NCI-H1436 (cell line): ENCODE measurements around the gene TPRG1L.
"Not testable (repeated sequence)": the region's sequence is repeated elsewhere in the genome, so short reads cannot be mapped to it uniquely, and the experiment has no call there.

Experiments
- DNase-seq: peaks from one replicate; lab custom pipeline; 2025; lab: John Stamatoyannopoulos, UW

TPRG1L gene

DNA sequence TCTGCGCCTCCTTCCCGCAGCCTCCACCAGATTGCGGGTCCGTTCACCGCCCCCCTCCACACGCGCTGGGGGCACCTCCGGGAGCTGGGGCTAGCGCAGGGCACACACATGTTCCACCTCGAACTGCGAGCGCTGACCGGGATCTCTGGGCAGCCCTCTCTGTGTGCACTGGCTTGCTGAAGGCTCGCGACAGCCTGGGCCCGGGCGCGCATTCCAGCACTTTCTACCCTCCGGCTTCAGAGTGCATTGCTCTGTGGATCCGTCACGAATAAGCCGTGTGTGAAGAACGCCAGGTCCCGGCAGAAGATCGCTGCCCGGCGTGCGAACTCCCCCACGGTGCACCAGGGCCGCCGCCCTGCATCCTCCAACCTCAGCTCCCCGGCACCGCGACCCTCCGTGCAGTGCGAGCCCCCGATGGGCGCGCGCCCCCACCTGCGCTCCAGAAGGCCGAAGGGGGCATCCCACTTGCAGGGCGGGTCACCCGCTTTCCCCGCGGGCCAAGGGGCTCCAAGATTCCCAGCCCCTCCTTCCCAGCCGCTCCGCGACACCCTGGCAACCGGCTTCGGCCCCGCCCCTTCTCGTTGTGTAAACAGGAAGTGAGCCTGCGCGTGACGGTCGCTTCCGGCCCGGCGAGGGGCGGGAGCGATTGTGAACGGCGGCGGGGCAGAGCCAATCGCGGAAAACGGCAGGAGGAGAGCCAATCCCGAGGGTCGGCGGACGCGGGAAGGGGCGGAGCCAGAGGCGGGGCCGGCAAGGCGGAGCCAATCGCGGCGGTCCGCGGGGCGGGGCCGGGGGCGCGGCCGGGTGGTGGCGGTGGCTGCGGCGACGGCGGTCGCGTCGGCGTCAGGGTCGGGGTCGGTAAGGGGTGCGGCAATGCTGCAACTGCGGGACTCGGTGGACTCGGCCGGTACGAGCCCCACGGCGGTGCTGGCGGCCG, at the start of gene TPRG1L:
Gene TPRG1L (plus strand): TSS at position 816 of the 937 bp plus-strand sequence. CDS start 58 bp downstream, at position 874.
- peak; percentile 96 for DNase-seq

DNA sequence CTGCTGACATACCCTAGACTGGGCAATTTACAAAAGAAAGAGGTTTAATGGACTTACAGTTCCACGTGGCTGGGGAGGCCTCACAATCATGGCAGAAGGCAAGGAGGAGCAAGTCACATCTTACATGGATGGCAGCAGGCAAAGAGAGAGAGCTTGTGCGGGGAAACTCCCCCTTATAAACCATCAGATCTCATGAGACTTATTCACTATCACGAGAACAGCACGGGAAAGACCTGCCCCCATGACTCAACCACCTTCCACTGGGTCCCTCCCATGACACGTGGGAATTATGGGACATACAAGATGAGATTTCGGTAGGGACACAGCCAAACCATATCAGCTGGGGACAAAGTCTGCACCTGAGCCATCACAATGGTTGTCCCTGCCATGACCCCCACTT, 49.3 kb upstream of the TPRG1L start:
- not testable (repeated sequence) for DNase-seq

DNA sequence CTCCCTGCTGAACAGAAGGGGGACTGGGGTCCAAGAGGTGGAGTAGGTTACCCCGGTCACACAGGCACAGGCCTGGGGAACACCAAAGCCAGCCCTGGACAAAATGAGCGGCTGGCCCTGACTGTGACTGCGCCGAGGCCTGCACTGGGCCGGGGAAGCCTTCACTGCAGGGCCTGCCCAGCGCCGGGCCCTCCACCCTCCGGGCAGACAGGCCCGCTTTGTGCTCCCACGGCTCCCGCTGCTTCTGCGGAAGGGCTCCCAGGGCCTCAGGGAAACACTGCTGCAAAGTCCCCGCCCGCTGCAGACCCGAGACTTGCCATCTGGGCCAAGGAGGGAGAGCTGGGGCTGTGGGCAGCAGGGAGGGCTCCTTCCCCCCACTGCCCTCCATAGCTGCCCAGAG, 48.8 kb upstream of the TPRG1L start:
- no peak for DNase-seq

DNA sequence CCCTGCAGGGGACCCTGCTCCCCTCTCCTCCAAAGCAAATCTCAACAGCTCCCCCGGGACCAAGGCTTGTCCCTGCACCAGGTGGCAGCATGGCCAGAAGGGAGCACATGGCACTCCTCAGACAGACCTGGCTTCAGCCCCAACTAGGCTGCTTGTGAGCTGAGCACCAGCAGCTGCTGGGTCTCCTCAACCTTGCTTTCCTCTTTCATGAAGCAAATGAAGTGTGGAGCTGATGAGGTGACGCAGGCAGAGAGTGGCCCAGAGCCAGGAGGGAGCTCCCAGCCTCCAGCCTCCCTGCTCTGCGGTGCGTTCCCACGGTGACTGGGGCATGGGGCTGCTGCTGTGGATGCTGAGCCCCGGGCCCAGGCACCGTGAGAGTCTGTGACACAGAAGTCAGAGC, 47.5 kb upstream of the TPRG1L start:
- DNase-seq = peak; percentile 63

DNA sequence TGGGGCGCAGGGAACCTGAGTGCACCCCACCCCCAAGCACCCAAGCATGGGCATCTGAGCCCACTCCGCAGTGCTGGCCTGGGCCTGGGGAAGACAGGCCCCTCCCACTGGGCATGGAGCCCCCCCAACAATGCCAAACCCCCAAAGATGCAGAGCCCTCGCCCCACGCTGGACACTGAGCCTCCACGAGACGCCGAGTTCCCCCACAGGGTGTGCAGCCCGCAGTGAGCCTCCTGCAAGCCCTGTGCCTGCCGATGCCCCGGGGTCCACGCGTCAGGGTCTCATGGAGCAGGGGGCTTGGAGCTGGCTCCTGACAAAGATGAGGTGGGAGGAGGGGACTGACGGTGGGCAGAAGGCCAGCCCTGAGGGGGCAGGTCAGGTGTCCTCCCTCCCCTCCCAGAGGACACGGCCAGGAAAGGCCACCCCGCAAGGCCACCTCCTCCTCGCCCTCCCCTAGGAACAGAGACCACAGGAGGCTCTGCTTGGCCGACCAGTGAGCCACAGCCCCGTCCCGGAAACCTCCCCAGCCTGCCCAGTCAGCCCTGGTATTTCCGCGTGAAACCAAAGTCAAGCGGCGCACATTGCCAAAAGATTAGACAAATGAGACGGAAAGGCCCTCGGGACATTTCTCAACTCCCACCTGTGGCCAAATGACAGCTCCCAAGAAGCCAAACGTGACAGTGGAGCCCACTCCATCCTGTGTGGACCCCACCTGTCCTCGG, 46.9 kb upstream of the TPRG1L start:
- DNase-seq = no peak

DNA sequence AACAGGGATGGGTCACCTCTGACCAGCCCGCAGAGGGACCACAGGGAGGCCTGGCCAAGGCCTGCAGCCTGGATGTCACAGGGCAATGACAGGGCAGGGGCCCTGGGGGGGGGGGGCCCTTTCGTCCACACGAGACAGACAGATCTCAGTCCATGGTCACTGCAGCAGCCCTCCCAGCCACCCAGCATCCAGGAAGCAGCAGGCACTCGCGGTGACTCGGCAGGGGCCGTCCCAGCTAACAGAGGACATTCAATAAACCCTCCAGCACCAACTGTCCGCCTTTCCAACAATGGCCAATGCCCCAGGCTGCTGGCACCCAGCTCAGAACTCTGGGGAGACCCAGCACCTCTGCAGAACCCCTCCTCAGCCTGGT, 46.4 kb upstream of the TPRG1L start:
- no peak for DNase-seq

DNA sequence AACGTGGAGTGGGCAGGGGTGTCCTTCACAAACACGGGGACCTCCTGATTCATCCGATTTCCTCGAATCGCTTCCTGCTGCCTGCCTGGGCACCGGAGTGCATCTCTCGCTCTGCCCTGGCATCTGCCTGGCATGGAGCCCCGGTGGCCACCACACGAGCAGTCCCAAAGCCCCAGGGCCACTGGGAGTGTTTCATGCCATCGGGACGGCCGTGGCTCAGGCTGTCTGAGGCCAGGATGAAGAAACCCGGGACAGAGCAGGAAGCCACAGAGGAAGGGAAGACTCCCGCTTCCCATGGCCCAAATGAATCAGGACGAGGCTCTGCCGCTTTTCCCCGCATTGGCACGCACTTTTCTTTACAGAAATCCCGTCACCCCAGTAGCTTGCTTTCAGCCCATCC, 45.9 kb upstream of the TPRG1L start:
- DNase-seq = no peak

DNA sequence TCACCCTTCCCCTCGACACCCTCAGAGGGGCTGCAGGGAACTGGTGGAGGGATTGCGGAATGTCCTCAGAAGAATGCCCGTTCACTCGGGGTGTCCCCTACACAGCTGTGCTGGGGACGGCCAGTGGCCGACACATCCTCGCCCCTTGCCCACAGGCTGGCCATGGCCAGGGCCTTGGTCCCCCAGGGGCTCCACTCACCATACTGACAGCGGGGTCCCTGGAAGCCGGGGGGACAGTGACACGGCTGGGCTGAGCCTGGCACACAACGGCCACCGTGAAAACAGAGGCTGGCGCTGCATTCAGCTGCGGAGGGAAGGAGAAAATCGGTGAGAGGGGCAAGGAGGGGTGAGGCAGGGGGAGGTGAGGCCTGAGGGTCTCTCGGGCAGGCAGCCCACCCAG, 45.2 kb upstream of the TPRG1L start:
- no peak for DNase-seq

DNA sequence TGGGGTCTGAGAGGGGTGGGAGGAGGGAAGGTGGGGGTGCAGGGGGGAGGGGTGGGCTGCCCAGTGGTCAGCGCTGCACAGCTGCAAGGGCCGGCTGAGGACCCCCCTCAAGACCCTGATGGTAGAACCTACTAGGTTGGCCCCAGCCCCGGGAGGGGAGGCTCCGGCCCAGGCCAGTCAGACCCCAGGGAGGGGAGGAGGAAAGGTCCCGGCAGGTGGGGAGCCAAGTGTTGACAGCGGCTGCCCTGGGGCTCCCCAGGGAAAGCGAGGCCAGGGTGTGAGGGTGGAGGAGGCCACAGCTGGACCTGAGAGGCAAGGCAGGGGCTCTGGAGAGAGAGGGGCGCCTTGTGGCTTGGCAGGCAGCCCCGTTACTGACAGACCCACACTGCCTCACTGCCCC, 44.6 kb upstream of the TPRG1L start:
- no peak for DNase-seq

DNA sequence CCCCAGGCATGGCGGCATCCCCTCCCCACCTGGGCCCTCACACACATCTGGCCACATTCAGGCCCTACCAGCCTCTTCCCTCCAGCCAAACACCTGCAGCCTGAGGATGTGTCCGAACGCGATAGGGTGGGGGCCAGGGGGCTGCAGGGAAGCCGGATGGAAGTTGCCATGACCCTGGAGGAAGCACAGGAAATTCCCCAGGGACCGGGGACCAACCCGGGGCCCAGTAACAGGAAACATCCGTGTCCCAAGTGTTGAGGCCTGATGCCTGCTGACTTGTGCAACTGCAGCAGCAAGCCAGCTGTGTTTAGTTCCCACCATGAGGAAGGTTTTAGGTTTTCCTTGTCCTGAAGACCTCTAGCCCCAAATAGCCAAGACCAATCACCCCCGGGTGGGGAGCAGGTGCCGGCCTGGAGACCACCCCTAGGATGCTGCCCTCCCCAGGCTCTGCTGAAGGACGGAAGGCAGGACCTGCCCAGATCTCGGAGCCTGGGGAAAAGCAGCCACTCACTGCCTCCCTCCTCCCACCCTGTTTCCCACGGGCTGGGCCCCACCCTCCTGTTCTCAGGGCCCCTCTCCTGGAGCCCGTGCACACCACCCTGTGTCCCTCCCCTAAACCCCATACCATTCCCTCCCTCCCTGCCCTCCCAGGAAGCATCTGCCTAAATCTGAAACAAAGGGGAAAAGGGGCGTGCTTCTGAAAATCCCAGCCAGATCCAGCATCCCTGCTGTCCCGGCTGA, 43.3 kb upstream of the TPRG1L start:
- no peak for DNase-seq

DNA sequence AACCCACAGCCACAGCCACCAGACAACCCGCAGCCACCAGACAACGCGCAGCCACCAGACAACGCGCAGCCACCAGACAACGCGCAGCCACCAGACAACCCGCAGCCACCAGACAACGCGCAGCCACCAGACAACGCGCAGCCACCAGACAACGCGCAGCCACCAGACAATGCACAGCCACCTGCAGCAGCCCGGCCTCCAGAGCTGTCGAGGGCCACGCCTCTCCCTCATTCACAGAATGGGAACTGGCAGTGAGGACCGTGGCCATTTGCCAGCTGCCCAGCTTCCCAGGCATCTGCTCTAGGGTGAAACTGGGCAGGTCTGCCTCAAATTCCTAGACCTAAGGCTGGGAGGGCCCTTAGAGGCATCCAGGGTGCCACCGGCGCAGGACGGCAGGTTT, 41.1 kb upstream of the TPRG1L start:
- DNase-seq = not testable (repeated sequence)

DNA sequence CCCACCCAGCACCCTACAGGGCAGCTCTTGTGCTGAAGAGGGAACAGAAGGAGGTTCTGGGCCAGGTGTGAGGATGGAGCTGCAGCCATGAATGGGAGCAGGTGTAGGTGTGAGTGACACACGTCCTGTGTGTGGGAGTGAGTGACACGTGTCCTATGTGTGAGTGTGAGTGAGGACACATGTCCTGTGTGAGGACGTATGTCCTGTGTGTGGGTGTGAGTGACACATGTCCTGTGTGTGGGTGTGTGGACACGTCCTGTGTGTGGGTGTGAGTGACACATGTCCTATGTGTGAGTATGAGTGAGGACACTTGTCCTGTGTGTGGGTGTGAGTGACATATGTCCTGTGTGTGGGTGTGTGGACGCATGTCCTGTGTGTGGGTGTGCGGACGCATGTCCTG, 39.9 kb upstream of the TPRG1L start:
- no peak for DNase-seq

DNA sequence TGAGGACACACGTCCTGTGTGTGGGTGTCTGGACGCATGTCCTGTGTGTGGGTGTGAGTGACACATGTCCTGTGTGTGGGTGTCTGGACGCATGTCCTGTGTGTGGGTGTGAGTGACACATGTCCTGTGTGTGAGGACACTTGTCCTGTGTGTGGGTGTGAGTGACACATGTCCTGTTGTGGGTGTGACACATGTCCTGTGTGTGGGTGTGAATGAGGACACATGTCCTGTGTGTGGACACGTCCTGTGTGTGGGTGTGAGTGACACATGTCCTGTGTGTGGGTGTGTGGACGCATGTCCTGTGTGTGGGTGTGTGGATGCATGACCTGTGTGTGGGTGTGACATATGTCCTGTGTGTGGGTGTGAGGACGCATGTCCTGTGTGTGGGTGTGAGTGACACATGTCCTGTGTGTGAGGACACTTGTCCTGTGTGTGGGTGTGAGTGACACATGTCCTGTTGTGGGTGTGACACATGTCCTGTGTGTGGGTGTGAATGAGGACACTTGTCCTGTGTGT, 39.4 kb upstream of the TPRG1L start:
- DNase-seq = not testable (repeated sequence)

DNA sequence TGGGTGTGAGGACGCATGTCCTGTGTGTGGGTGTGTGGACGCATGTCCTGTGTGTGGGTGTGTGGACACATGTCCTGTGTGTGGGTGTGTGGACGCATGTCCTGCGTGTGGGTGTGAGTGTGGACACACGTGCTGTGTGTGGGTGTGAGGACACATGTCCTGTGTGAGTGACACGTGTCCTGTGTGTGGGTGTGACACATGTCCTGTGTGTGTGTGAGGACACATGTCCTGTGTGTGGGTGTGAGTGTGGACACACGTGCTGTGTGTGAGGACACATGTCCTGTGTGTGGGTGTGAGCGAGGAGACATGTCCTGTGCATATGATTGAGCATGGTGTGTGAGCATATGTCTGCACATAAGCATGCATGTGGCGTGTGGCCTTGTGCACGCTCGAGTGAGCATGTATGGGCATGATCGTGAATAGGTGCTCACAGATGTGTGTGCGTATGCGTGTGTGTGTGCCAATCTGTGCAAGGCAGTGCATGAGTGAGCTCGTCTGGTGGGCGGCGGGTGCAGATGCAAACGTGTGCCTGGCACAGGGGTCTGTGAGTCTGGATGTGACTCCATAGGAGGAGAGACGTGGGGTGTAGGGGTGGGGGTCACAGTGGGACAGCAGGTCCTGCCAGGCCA, 38.8 kb upstream of the TPRG1L start:
- no peak for DNase-seq

DNA sequence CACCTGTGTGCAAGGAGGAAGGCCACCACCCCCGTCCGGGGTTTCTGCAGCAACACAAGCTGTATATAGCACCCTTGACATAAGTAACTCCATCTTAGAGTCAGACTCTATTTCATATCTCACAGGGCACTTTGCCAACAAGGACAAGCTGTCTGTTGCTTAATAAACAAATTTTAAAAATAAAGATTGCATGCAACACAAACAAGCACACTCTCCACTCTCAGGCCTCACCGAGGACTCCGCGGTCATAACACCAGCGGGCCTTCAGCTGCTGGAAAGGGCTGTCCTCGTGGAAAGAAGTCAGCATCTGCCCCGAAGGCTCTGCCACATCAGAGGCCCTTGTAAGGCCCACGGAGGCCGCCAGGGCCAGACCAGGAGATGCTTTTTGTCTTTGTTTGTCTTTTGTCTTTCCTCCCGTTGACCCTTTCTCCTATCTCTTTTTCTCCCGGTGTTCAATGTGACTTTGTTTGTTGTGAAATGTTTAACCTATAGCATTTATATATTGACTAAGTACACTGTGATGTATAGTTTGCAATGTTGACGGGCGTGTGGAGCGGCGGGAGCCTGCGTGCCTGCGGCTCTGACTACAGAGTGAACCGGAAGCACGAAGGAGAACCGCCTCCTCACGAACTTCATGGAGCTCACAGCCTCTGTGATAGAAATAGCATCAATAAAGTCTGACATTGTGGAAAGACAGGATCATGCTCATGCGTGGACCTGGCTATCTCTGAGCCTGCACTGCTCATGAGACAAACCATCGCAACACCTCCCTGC, 37.6 kb upstream of the TPRG1L start:
- no peak for DNase-seq

DNA sequence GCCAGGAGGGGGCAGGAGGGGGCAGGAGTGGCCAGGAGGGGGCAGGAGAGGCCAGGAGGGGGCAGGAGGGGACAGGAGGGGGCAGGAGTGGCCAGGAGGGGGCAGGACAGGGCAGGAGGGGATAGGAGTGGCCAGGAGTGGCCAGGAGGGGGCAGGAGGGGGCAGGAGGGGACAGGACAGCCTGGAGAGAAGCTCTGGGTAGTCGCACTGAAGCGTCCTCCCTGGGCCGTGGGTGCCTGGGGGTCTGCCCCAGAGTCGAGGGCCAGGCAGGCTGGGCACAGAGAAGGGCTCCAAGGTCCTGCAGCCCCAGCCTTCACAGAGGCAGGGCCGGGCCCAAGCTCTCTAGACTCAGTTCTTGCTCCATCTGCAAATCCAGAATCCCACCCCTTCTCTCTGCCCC, 36.4 kb upstream of the TPRG1L start:
- DNase-seq = no peak

DNA sequence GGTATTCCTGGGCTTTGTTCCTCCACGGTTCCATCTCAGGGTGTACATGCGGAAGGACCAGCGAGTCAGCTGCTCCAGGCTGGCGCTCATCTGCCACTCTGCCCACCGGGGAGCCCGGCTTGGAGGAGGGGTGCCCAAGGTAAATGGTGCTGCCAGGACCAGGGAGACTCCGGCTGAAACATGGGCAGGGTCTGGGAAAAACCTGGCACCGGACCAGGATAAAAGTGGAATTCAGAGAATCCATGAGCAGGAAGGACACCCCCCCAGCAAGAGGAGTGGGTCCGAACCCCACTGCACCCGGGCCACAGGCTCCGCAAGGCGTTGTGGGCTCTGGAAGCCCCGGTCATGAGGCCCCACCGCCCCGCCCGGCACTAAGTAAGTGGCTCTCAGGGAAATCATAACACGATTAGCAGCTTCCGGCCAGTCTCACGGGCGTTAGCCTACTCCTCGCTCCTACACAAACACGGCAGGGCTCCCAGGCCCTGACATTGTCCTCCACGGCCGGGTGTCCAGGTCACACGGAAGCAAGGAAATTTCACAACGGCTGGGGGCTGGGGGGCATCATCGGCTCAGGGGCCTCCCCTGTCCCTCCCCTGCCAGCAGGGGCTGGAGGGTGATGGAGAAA, 34.6 kb upstream of the TPRG1L start:
- DNase-seq = no peak

DNA sequence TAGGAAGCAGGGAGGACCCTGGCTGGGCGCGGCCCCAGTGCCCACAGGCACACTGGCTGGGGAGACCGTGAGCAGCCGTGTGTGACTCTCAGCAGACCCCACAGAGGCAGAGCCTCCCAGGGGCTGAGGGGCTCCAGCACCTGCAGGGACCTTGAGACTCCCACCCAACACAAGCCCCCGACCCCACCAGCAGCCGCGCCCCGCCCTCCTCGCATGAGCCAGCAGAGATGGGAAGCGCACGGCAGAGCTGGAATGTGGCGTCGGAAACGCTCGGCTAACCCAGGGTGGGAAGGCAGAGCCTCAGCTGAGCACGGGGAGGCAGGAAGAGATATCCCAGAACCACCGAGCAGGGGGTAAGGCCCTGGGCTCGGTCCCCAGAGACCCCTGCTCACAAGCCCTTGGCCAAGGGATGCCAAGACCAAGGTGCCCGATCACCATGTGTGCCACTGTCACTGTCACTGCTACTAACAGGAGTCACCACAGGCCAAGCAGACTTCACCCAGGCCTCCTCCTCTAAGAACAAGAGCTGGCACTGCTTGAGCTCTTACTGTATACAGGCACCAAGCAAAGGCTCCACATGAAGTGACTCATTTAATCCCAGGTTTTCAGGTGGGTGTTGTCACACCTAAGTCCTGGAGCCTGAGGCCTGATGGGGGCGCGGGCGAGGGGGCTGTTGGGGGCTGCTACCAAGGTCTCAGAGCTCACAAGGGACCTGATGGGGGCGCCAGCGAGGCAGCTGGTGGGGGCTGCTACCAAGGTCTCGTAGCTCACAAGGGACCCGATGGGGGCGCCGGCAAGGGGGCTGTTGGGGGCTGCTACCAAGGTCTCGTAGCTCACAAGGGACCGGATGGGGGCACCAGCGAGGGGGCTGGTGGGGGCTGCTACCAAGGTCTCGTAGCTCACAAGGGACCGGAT, 33.6 kb upstream of the TPRG1L start:
- DNase-seq = no peak

DNA sequence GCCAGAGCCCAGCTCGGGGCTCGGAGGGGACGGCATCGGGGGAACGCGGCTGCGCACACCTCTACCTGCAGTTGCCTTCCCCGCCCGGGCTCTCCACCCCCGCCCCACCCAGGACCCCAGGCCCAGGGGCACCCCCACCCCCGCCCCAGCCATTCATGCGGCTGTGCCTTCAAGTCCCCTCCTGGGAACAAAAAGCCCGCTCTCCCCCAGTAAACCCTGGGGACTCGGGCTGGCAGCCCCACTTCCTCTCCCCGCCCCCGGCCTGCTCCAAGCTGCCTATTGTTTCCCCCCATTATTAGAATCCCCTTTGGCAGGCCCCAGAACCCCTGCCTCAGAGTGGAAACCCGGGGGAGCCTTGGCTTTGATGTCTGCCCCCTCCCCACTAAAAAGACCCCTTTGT, 31.5 kb upstream of the TPRG1L start:
- peak; percentile 16 for DNase-seq

DNA sequence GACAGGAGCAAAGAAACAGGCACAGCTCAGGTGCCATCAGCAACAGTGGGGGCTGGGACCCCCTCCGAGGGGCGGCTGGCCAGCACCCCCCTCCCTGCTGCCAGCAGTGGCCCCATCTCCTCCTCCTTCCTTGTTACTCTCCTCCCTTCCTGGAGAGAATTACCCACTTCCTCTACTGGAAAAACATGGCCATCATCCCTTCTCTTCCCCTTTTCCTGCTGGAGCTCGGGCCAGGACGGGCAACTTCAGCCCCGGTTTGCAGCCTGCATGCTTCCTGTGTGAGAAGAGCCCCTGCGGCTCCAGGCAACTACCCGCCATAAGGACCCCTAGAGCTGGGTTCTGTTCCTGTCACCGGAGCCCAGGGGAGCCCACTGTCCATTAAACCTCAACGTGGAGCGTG, 31.1 kb upstream of the TPRG1L start:
- DNase-seq = no peak
